HG03457 (cell line): ENCODE data around the gene PAX8.

ENCODE experiments used
- ATAC-seq: cut with Tn5 transposase; IDR thresholded peaks from one replicate; pipeline ENCODE4 v1.9.1; 2021; ENCODE audit warnings: moderate number of reproducible peaks; ENCODE audit not compliant: unreplicated experiment

The PAX8 gene

DNA sequence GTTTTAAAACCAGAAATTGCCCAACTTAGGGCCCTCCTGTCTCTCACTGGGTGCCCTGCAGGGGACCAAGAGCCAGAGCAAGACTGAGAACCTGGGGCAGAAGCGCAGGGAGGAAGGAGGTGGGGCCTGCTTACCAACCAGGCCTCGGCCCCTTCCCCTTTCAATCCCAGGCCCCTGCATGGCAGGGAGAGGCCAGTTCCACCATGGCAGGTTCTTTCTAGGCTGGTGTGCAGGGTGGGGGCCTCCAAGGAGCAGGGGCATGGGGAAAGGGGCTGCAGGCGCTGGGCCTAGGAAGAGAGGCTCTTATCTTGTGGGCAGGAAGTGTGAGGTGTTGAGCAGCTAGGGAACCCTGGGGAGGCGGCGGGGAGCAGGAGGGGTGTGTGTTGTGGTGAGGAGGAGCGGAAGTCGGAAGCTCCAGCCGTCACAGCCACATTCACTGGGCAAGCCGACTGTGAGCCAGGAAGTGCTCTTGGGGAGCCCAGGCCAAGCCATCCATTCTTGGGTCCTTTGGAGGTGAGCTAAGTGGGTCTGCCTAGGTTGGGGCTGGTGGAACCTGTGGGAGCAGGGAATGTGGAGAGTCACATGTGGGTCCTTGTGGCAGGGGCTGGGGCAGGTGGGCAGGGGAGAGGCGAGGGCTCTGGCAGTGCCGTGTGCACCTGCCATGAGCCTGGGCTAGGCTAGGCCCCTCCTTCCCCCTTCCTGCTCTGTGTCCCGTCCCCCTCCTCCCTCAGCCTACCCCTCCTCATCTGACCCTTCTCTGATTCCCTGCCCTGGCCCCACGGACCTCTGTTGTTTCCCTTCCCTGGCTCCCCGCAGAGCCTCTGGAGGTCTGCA, 105.0 kb downstream of the PAX8 start, which contains the start of gene PSD4:
TSS of gene PSD4 (plus strand) at position 430 of the 834 bp plus-strand sequence. CDS start 8,486 bp downstream, outside the sequence.
- ATAC-seq: peak; percentile 73

DNA sequence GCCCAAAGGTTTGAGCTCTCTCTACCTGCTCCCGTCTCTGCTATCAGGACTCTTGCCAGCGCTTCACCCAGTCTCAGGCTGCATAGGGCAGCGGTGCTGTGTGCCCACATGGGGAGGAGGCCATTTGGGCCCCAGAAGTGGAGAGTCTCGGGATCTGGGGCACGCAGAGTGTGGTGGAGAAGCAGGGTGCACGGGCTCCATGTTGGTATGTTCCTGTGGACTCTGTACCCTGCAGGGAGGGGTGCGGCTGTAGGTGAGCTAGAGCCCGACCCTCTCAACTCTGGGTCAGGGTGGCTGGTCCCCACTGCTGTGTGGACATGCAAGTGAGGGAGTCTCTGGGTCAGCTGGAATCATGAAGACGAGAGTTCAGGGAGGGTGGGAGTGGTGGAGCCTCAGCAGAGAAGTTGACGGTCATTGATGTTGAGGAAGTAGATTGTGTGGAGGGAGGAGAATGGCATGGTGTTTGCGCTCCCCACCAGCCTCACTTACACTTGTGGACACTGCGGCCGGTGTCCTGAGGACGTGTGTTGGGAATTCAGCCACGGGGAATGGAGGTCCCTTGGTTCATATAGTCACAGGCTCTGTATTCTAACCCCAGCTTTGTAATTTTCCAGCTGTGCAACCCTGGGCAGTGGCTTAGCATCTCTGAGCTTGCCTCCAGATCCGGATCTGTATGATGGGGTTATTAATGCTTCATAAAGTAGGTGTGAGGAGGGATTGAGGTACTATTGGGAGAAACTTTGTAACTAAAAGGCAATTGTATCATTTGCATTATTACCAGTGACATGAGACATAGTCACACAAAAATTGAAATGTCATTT, 105.8 kb downstream of the PAX8 start:
- no peak for ATAC-seq

DNA sequence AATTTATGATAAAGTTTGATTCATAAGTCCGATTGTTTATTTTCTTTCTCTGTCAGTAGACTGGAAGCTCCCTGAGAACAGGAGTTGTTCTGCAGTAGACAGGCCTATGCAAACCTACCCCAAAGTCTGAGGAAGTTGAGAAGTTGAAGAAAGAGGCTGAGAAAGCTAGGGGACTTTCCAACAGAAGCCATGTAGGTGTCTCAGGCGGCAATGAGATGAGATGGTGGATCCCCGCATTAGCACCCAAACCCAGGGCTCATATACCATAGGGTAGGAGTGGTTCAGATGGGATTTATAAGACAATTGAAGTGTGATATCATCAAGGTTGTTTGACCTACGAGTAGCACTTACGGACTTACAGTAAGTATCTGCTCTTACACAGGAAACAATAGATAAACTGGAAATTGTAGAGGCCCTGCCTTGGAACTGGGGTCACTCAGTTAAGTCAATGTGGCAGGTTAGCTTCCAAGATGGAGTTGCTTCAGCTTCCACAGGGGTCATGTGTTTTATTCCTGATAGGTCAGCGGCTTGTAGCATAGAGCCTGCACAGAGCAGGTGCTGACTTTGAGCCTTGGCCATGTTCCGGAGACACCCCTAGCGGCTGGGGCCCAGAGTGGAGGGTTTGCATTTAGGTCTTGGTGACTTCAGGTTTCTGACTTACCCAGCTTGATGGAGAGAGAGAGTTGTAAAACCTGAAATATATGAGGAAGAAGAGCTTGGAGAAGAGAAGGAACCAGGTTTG, 107.2 kb downstream of the PAX8 start:
- no peak for ATAC-seq

DNA sequence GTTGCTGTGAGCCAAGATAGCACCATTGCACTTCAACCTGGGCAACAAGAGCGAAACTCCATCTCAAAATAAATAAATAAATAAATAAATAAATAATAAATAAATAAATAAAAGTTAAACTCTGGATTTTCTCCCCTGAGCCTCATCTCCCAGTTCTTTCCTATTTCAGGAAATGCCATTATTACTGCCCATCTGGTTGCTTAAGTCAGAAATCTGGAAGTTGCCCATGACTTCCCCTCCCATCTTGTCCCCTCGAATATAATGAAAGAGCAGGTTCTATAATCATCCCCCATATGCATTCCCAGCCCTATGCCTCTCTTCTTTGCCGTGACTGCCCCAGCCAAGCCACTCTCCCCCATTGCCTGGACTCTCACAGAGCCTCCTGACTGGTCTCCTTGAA, 109.1 kb downstream of the PAX8 start:
- ATAC-seq: no peak

DNA sequence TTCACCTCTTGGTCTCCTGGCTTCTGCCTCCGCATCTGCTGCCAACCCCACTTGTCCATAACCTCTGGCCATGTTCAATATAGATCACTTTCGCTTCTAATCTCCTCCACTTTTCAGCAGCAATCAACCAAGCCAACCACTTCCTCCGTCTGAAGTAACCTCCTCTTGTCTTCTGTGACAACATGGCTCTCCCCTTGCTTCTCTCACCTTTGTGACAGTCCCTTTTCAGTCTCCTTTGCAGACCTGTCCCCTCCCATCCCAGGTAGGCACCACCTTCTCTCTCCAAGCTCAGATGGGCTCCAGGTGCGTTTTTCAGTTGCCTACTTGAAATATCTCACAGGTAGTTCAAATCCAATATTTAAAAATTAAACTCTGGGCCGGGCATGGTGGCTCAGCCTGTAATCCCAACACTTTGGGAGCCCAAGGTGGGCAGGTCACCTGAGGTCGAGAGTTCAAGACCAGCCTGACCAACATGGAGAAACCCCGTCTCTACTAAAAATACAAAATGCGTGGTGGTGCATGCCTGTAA, 109.7 kb downstream of the PAX8 start:
- ATAC-seq: no peak

DNA sequence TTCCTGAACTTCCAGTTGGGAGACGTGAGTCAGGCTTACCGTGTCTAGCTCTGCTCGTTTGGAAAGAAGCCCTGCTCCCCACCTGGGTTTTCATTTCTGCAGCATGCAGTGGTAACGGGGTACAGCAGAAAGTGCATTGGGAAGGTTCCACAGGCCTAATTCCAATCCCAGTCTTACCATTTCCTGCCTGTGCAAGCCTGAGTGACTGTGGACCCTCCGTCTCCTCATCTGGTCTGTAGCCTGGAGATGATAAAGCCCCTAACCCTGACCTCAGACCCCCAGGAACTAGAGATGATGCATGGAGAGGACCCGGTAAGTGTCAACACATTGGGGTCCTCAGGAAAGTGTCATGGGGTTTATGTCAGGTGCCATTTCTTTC, 110.8 kb downstream of the PAX8 start:
- ATAC-seq: no peak

DNA sequence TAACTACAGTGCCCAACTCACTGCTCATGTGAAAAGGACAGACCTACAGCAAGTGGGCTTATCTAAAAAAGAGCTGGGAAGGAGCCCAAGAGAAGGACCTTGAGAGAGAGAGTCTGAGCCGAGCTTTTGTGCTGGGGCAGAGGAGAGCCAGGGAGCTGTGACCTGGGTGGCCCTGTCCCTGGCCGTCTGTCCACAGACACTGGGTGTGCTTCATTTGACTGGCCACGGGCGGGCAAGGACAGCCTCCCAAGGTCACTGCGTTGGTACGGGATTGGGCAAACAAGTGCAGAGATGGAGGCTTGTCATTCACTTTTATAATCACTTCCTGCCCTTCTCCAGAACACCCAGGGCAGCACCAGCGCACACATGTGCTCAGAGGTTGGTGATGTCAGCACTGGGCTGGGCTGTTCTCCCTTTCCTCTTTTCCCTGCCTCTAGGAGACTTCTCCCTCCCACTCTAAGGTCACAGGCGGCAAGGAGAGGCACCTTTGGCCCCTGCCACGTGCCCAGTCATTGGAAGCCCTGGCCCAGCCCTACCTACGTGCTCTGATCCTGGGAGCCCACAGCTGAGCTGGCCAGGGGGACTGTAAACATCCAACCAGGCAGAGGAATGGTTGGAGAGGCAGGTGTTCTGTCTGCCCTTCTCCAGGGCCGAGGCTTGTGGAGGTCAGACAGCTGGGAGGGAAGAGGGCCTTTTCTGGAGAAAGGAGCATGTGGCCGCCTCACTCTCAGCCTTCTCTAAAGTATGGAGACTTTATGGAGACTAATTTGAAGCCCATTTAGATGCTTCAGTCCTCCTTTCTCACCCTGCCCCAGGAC, 111.4 kb downstream of the PAX8 start:
- no peak for ATAC-seq

DNA sequence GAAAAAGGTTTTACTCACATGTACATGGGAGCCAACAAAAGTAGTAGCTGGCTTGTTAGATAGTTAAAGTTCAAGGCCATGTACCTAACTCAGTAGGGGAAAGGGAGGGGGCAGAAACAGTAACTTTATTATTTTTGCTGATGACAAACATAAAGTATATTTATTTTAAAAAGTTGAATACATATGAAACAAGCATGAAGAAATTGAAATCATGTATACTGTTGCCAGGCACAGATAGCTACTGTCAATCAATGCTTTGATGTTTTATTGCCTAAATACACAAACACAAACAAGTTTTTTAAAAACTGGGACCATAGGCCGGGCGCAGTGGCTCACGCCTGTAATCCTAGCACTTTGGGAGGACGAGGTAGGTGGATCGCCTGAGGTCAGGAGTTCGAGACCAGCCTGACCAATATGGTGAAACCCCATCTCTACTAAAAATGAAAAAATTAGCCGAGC, 112.5 kb downstream of the PAX8 start:
- no peak for ATAC-seq
